Measurements from ENCODE around the gene SCO2.
A peak's percentile ranks its signal among the peaks of the same experiment; 100 is the strongest.

Gene SCO2, protein sequence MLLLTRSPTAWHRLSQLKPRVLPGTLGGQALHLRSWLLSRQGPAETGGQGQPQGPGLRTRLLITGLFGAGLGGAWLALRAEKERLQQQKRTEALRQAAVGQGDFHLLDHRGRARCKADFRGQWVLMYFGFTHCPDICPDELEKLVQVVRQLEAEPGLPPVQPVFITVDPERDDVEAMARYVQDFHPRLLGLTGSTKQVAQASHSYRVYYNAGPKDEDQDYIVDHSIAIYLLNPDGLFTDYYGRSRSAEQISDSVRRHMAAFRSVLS

DNA sequence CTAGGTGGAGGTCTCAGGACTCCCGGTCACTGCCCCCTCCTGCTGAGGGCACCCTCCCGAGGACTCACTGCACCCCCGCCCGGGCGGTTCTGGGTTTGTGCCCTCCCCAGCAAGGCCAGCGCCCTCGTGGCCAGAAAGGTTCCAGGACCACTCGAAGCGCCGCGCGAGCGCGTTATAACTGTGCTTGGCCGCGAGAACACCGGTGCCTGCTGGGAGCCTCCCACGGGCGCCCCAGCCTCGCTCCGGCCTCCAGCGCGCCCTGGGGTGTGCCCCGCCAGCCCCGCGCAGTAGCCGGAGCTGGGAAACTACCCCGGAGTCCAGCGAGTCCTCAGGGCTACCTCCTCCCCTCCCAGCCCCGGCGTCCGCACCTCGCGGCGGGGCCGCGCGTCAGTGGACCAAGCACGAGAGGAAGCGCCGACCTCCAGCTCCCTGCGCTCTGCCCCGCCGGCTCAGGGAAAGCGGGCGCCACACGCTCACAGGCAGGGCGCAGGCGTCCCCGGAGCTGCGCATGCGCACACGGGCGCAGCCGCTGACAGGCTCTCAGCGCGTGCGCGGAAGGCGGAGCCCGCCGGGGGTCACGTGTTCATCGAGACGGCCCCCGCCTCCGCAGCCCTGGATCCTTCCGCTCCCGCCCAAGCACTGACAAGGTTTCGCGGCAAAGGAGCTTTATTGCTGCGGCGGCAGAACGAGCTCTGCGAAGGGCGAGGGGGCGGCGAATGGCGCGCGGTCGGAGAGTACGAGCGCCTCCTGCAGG is at the start of gene SCO2:
SCO2 (minus strand) TSS at position 495 of the 754 bp plus-strand sequence. CDS start 1,187 bp downstream, outside the sequence.
- DNase-seq, result peak; percentile 93

DNA sequence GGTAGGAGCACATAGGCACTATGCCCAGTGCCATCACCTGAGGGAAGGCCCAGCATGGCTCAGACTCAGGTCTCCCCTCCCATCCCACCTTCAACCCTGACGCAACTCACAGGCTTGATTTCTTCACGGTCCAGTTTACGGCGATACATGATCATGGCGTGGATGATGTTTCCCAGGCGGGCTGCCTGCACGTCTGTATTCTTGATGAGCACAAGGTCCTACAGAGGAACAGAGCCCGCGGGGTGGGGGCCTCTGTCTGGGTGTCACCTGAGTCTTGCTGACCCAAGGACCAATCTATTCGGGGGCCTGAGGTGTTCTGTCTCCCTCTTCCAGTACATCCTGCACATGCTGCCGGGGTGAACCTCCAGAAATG is 49.0 kb upstream of the SCO2 start:
- no peak for DNase-seq

DNA sequence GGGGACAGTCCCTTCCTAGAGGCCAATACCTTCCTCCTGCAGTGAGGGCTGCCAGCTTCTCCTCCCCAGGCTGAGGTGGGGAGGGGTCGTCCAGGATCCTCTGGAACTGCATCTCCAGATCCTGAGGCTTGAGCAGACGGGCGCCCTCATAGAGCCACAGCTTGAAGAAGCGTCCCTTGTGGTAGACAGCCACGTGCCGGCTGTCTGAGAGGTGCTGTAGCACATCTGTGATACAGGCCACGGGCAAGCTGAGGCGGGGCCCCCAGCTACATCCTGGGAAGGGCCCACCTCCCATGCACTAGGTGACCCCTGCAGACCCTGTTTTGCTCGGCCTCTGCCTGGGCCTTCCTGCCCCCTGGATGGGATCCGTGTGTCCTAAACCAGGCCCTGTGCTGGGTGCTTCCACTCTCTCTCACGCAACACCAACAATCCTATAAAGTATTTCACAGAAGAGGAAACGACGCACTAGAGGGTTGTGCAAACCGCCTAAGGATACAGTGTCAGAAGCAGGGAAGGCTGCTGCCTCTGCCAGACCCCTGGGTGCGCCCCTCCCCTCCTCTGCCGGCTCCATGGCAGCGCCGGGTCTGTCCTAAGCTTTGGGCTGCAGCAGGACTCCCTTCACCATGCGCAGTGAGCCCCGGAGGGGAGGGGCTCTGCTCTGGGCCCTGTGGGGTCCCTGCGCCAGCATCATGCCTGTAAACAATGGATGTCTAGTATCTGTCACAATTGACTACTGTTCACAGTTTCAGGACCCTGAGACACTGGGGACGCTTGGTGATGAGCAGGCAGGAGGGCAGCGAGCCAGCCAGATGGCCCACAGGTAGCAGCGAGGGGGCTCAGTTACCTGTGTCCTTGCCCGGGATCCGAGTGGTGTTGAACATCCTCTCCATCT is 48.3 kb upstream of the SCO2 start:
- DNase-seq, result no peak

DNA sequence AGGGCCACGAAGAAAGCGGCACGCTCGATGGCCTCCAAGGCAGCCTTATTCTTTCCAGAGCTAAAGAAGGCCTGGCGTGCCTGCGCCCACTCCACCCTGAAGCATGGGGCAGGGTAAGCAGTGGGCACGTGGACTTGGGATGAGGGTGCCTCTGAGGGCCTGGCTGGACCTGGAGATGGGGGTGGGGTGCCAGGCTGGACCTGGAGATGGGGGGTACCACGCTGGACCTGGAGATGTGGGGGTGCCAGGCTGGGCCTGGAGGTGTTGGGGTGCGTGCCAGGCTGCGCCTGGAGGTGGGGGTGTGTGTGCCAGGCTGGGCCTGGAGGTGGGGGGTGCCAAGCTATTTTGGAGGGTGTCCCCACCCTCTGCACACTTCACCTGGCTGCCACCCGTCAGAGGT is 47.6 kb upstream of the SCO2 start:
- DNase-seq, result no peak

DNA sequence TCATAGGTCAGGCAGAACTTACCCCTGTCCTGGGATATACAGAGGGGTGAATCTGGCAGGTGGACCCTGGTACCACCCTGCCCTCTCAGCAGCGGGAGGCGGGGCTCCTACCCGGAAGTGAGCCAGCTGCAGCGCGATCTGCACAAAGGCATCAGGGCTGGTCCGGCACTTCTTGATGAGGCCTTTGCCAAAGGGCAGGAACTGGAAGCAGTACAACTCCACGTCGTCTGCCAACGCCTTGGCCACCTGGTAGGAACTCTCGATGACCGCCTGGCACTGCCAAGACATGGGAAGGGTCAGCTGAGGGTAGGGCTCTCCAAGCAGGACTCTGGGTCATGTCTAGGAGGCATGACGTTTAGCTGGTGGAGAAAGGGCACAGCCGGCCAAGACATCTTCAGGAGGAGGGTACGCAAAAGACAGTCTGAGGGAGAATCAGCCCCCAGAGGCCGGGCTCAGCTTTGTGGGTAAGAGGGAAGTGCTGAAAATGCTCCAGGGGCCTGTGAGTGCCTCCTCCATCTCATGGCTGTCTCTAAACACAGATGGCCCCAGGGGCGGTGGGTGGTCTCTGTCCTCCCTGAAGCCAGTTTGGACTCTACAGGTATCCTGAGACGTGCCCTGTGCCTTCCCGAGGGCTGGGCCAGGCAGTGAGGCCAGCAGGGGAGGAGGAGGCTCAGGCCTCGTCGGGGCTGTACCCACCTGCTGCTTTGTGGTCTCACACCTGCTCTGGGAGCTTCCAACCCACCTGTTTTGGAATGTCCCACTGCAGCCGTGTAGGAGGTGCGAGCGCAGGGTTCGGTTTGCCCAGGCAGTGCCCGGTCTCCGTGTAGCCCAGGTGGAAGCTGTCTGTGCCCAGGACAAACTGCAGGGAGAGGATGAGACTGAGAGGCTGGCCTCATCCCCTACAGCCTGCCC is 46.1 kb upstream of the SCO2 start:
- DNase-seq, result no peak

DNA sequence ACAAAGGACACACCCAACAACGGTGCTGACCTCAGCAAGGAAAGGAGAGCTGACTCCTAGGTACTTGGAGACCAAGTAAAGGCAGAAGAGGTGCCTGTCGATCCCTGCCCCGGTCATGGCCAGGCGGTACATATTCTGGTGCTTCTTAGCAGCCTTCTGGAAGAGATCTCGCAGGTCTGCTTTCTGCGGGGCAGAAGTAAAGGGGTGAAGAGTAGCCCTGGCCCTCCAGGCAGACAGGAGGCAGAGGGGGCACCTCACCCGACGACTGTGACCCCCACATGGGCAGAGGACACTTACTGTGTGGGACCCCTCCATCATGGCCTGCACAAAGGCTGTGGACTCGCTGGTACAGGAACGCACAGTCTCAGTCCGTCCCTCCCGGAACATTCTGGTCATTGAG is 45.5 kb upstream of the SCO2 start:
- DNase-seq, result no peak

DNA sequence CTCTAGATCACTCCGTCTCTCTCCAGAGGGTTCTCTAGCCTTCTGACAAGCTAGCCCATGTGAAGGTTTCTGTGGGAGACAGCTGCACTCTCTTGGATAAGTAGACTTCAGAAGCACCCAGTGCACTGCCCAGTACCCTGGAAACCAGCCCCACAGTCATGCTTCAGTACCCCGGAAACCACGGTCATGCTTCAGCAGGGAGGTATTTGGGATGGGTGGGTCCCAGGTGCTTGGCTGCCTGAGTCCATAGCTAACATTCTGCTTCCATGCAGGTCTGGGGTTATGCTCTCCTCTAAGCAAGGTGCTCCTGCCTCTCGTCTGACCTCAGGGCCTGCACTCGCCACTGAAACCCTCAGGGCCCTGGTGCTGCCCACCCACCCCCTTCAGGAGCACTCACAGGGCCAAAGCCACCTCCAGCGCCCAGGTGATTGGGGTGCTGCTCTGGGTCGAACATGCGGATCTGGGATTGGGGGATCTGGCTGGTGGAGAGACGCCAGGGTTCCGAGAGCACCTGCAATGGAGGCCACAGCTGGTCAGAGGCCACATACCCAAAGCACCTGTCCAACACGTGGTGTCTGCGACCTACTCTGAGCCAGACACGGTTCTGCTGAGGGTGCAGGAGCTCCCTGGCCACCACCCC is 44.6 kb upstream of the SCO2 start:
- DNase-seq, result no peak

DNA sequence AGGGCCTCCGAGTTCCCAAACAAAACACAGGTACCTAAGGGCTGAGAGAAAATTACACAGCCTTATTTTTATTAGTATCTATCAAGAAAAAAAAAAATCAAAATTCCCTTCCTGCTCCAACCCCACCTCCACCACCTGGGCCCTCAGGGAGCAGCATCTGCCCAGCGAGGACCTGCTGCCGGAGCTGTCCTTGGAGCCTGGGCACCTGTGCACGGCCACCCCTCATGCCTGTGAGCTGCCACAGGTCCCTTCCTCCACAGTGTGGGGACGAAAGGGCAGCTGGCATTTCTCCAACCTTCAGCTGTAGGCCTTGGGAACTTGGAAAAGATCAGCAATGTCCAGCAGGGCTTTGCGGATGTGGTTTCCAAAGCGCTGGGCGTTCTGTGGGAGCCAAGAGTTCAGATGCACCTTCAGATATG is 43.7 kb upstream of the SCO2 start:
- DNase-seq, result no peak

DNA sequence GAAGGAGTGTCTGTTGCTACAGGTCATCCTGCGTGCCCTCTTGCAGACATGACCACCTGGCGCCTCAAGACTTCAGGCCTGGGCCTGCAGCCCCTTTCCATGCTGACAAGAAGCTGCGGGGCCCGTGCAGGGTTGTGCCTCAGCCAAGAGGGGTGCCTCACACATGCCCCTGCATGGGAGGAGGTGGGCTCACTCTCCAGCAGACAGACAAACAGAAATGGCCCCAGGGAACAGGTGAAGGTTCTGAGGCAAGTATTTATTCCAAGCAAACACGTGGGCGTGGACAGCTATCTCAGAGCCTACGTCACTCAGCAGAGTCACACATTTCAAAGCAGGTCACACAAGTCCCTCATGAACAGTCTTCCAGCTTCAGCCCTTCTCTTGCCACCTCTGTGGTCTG is 43.2 kb upstream of the SCO2 start:
- DNase-seq, result no peak

DNA sequence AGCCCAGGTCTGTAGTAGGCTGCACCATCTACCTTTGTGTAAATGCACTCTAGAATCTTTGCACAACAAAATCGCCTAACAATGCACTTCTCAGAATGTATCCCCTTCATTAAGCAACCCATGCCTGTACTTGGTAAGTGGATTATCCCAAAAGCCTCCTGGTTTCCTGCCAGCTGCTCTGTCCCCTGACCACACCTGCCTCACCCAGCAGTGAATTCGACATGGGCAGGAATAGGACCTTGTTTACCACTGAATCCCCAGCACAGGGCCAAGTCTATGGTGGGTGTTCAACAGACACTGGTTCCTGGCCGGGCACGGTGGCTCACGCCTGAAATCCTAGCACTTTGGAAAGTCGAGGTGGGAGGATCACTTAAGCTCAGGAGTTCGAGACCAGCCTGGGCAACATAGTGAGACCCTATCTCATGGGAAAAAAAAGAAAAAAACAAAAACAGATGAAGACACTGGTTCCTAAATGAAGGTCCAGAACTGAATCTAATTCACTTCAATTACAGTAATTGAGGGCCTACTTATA is 42.4 kb upstream of the SCO2 start:
- DNase-seq, result no peak

DNA sequence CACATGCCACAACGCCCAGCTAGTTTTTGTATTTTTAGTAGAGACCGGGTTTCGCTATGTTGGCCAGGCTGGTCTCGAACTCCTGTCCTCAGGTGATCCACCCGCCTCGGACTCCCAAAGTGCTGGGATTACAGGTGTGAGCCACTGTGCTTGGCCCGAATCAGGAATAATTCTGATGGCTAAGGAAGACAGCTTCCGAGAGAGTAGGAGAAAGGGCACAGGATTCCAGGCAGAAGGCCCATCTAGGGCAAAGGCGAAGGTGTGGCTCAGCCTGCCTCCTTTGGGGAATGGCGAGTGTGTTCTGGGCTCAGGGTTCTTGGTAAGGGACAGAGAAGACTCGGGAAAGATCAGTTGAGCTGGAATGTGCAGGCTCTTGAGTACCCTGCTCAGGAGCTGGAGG is 38.9 kb upstream of the SCO2 start:
- DNase-seq, result no peak

DNA sequence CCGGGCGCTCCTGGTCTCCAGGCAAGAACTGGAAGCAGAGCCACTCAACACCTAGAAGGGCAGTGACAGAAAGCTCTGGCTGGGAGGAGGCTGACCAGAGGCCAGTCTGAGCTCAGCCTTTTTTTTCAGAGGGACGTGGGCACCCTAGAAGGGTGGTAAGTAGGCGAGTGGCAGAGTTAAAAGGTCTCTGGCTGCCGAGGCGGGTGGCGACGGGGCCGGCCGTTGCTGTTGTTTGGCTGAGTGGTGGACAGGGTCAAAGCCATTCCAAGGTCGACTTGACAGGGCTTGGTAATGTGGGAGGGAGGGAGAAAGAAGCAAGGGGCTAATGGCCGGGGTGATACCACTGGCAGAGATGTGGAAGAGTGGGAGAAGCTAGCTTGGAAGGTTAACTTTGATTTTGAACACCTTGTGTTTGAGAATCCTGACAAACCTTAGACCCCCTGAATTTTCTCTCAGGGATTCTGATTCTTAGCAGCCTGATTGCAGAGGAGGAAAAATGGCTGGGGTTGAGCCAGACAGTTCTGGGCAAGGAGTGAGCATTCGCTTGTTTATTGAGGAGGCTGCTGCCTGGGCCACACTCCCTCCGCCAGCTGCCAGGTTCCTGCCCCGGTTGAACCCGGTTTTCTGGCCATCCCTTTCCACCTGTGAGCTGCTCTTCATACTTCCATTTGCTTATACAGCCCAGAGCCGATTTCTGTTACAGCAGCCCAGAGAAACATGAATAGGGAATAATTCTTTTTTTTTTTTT is 38.2 kb upstream of the SCO2 start:
- peak; percentile 18 for DNase-seq

DNA sequence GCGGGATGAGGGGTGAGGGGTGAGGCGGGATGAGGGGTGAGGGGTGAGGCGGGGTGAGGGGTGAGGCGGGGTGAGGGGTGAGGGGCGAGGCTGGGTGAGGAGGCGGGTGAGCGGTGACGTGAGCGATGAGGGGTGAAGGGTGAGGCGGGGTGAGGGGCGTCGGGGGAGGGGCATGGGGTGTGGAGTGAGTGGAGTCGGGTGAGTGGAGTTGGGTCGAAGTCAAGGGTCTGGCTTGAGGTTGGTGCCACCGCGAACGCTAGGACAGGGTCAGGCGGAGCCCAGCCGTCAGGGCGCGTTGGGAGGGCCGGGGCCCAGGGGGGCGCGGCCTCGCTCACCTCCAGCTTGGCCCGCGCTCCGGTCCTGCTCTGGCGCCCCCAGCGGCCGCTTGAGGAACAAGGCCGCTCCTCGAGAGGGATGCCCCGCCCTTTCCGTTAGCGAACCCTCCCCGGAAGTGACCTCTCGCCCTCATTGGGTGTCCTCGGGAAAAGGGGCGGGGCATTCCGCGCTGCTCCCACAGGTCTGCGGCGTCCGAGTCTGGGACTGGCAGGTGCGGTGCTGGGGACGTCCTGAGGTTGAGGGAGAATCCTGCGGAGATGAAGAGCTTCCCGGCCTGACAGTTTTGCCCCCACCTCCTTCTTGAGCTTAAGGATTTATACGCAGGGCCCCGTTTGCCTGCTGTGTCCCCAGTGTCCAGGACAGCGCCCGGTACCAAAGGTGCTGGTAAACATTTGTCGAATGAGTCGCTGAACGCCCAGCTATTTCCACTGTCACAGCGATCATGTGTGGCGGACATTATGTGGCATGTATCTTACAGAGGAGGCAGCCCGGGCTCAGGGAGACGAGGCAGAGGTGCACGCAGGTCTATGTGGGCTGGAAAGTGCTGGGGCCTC is 37.4 kb upstream of the SCO2 start, which contains the start of gene SYCE3:
SYCE3 (minus strand) TSS at position 397 of the 890 bp plus-strand sequence. CDS start 6,514 bp downstream, outside the sequence.
- DNase-seq, result peak; percentile 94

DNA sequence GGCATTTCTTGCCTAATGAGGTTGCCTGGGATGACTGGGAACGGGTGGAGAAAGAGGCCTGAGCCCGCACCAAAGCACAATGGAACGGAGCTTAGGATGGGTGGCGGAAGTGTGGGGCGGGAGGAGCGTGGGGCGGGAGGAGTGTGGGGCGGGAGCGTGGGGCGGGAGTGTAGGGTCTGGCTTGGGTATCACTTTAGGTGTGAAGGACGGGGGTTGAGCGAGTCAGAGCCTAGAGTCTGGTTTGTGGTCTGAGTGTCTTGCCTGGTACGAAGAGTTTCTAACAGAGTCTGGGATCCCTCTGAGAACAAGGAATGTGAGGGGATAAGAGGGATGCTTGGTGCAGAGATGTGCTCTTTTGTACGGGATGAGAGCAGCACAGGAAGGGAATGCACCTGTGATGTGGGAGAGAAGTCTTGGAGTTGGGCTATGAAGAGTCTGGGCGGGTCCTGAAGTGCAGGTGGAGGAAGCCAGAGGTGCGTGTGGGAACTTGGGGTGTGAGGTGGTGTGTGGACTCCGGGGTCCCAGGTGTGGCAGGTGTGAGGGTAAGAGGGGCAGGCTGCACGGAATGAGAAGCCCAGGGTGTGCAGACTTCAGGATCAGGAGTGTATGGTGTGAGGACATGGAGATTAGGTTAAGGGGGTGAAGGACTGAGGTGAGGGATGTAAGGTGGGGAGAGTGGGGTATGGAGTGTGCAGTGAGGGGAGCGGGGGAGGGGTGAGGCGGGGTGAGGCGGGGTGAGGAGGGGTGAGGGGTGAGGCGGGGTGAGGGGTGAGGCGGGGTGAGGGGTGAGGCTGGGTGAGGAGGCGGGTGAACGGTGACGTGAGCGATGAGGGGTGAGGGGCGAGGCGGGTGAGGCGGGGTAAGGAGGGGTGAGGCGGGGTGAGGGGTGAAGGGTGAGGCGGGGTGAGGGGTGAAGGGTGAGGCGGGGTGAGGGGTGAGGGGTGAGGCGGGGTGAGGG is 36.3 kb upstream of the SCO2 start:
- no peak for DNase-seq

DNA sequence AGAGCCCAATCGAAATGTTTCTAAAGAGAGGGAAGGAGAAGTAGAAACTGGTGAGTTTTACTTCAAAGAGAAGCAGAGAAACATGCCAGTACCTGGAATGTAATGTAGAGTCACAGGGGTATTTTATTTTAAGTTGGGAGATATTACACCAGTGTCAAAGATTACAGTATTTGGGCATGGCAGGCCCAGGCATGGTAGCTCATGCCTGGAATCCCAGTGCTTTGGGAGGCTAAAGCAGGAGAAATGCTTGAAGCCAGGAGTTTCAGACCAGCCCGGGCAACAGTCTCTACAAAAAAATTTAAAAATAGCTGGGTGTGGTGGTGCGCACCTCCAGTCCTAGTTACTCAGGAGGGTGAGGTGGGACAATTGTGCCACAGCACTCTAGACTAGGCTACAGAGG is 34.6 kb upstream of the SCO2 start:
- DNase-seq, result no peak

DNA sequence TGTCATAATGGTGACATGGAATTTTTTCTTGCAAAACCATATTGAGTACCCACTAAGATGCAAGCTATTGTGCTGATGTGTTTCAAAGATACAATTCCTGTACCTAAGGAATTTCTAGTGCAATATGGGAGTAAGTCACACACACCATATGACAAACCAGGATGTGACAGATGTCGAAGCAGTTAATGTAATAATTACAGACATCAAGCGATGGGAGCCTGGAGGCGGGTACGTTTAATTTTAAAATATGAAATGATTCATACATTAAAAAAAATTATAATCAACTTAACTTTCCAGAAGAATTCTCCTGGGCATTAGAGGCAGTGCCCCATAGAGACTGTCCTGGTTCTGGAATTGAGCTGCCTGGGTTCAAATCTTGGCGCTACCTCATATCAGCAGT is 31.3 kb upstream of the SCO2 start:
- no peak for DNase-seq

DNA sequence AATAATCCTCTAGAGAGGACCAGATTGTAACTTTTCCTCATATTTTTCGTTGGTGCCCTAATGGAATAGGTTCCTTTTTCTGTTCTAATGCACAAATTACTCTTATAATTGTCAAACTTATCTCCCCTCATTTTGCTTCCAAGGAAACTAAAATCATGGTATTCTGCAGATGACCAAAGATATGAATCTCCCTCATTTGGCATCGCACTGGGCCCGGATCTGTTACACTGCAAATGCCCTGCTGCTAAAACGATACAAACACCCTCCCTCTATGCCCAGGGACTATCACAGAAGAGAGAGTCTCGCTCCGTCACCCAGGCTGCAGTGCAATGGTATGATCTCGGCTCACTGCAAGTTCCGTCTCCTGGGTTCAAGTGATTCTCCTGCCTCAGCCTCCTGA is 27.9 kb upstream of the SCO2 start:
- DNase-seq, result no peak

DNA sequence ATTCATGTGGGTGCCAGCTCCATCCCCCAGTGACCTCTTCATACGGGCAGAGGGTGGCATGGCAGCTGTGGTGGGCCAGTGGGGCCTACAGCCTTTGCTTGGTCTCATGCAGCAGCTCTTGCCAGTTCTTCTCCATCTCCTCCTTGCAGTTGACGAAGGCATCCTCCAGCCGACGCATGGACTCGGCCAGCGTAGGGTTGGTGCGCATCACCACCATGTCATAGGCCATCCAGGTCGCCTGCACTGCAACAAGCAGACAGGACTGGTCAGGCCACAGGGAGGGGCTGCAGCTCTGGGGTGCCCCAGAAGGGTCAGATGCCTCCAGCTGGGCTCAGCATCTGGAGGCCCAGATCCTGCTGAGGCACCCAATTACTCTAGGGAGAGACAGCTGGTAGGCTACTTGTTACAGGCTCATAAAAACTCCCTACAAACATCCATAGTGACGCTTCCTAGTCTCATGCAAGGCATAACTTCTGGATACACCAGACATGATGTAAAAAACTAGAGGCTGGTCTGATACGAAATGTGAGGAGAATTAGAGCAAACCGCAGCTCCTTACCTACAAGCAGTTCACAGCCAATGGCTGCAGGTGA is 25.9 kb upstream of the SCO2 start:
- no peak for DNase-seq
